ENCODE results near the gene ZSCAN30.

ZSCAN30 gene

DNA sequence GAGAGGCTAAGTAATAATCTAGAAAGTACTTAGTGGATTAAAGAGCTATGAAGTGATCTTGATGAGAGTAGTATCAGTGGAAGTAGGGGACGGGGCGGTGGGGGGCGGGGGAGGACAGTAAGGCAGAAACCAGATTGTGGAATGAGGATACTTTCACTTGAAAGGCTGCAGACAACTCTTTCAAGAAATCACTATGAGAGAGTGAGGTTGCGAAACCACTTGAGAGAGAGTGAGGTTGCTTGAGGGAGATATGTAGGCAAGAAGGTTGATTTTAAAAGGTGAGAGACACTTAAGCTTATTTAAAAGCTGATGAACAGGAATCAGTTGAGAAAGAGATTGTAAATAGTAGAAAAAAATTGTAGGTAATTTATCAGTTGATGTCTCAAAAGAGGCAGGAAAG lies 45.4 kb downstream of the ZSCAN30 start:
- FAIRE-seq, result no peak

DNA sequence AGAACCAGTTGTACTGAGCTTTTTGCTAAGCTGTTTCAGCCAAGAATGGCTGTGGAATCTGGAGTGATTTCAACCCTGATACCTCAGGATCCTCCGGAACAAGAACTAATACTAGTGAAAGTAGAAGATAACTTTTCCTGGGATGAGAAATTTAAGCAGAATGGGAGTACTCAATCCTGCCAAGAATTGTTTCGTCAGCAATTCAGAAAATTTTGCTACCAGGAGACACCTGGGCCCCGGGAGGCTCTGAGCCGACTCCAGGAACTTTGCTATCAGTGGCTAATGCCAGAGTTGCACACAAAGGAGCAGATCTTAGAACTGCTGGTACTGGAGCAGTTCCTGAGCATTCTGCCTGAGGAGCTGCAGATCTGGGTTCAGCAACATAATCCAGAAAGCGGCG lies 47.6 kb downstream of the ZSCAN30 start:
- no peak for DNase-seq (ENCODE audit: insufficient read length, low spot score)
- FAIRE-seq, result no peak
- TF ChIP-seq TAF1 (IDR thresholded peaks at IDR 0.05; ENCODE audit: low read depth, low read length), result no peak
- no peak for TF ChIP-seq POLR2A (IDR thresholded peaks at IDR 0.05; ENCODE audit: low read depth, low read length)
- TF ChIP-seq POU2F2 (IDR thresholded peaks at IDR 0.05; ENCODE audit: low read depth, low read length), result no peak
- TF ChIP-seq POLR2AphosphoS5 (IDR thresholded peaks at IDR 0.05; ENCODE audit: low read depth, low read length), result no peak
- TF ChIP-seq PAX5 (IDR thresholded peaks at IDR 0.05; ENCODE audit: insufficient read depth, low read length, severe bottlenecking), result no peak
- TF ChIP-seq SPI1 (IDR thresholded peaks at IDR 0.05; ENCODE audit: low read depth, low read length), result no peak

More for the DNA sequence above, 45.4 kb downstream of the ZSCAN30 start:
- DNase-seq (ENCODE audit: insufficient read length, low spot score), result no peak
- TF ChIP-seq PAX5 (IDR thresholded peaks at IDR 0.05; ENCODE audit: insufficient read depth, low read length, severe bottlenecking) (no peak), POU2F2 (IDR thresholded peaks at IDR 0.05; ENCODE audit: low read depth, low read length) (no peak), TAF1 (IDR thresholded peaks at IDR 0.05; ENCODE audit: low read depth, low read length) (no peak), POLR2A (IDR thresholded peaks at IDR 0.05; ENCODE audit: low read depth, low read length) (no peak), POLR2AphosphoS5 (IDR thresholded peaks at IDR 0.05; ENCODE audit: low read depth, low read length) (no peak), SPI1 (IDR thresholded peaks at IDR 0.05; ENCODE audit: low read depth, low read length) (no peak)

- FAIRE-seq (no peak), DNase-seq (ENCODE audit: insufficient read length, low spot score) (no peak)
- no peak for TF ChIP-seq SPI1 (IDR thresholded peaks at IDR 0.05; ENCODE audit: low read depth, low read length)
- no peak for TF ChIP-seq POU2F2 (IDR thresholded peaks at IDR 0.05; ENCODE audit: low read depth, low read length)
- no peak for TF ChIP-seq TAF1 (IDR thresholded peaks at IDR 0.05; ENCODE audit: low read depth, low read length)
- no peak; the same call in 1 of the 2 replicates for TF ChIP-seq POLR2AphosphoS5 (IDR thresholded peaks at IDR 0.05; ENCODE audit: low read depth, low read length)
- no peak for TF ChIP-seq PAX5 (IDR thresholded peaks at IDR 0.05; ENCODE audit: insufficient read depth, low read length, severe bottlenecking)
- no peak for TF ChIP-seq POLR2A (IDR thresholded peaks at IDR 0.05; ENCODE audit: low read depth, low read length)
Measured at GRCh38 chr18:35241448-35241804, 48.6 kb downstream of the ZSCAN30 start.

- TF ChIP-seq SPI1 (IDR thresholded peaks at IDR 0.05; ENCODE audit: low read depth, low read length) (peak; percentile 56), POLR2A (IDR thresholded peaks at IDR 0.05; ENCODE audit: low read depth, low read length) (peak; percentile 90), POLR2AphosphoS5 (IDR thresholded peaks at IDR 0.05; ENCODE audit: low read depth, low read length) (peak; percentile 89), POU2F2 (IDR thresholded peaks at IDR 0.05; ENCODE audit: low read depth, low read length) (peak; percentile 73), PAX5 (IDR thresholded peaks at IDR 0.05; ENCODE audit: insufficient read depth, low read length, severe bottlenecking) (peak; percentile 84), TAF1 (IDR thresholded peaks at IDR 0.05; ENCODE audit: low read depth, low read length) (peak; percentile 97)
- DNase-seq (ENCODE audit: insufficient read length, low spot score) (peak; percentile 80), FAIRE-seq (peak; percentile 97)
Measured at GRCh38 chr18:35240664-35241447, 49.2 kb downstream of the ZSCAN30 start, which contains the start of gene ZNF397. TSS of gene ZNF397 (plus strand) at chr18:35241034. CDS start at chr18:35242471, 1,437 bp downstream.

GRCh38 chr18:35239314-35239713 lies 50.7 kb downstream of the ZSCAN30 start:
- no peak for DNase-seq (ENCODE audit: insufficient read length, low spot score)
- FAIRE-seq, result peak; percentile 31
- TF ChIP-seq TAF1 (IDR thresholded peaks at IDR 0.05; ENCODE audit: low read depth, low read length) (no peak), POU2F2 (IDR thresholded peaks at IDR 0.05; ENCODE audit: low read depth, low read length) (no peak), POLR2AphosphoS5 (IDR thresholded peaks at IDR 0.05; ENCODE audit: low read depth, low read length) (no peak), POLR2A (IDR thresholded peaks at IDR 0.05; ENCODE audit: low read depth, low read length) (no peak), PAX5 (IDR thresholded peaks at IDR 0.05; ENCODE audit: insufficient read depth, low read length, severe bottlenecking) (no peak)

DNA sequence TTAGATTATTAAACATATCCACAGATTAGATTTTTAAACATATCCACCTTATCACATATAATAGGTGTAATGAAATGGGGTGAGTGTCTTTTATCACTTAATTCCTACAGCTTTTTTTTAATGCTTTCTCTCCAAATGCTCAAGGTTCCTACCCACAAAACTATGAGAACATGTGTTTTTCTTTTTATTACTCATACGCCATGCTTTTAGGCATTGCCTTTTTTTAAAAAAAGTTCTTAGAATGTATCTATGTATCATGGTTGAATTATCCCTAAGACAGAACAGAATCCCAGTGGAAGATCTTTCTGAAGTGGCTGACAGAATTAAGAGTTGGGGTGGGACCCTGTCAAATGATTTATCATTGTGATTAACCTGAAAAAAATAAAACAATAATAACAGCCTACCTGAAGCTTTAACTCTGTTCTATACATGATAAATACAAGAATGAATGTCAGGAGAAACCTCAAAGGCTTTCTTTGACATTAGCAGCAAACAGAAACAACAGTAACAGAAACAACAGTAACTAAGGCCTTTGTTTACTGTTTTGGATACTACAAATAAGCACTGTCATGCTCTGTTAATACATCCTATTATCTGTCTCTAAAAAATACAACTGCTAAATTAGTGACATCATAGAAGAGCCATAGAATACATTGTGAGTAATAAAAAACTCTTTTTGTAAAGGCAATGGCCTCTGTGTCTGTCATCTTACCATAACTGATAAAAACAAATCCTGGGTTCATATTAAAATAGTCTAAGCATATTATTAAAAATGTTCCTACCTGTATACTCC lies 53.3 kb downstream of the ZSCAN30 start:
- DNase-seq (ENCODE audit: insufficient read length, low spot score) (no peak), FAIRE-seq (no peak)
- no peak for TF ChIP-seq POLR2A (IDR thresholded peaks at IDR 0.05; ENCODE audit: low read depth, low read length)
- no peak for TF ChIP-seq SPI1 (IDR thresholded peaks at IDR 0.05; ENCODE audit: low read depth, low read length)
- no peak for TF ChIP-seq POLR2AphosphoS5 (IDR thresholded peaks at IDR 0.05; ENCODE audit: low read depth, low read length)
- TF ChIP-seq TAF1 (IDR thresholded peaks at IDR 0.05; ENCODE audit: low read depth, low read length), result no peak
- no peak for TF ChIP-seq POU2F2 (IDR thresholded peaks at IDR 0.05; ENCODE audit: low read depth, low read length)

DNA sequence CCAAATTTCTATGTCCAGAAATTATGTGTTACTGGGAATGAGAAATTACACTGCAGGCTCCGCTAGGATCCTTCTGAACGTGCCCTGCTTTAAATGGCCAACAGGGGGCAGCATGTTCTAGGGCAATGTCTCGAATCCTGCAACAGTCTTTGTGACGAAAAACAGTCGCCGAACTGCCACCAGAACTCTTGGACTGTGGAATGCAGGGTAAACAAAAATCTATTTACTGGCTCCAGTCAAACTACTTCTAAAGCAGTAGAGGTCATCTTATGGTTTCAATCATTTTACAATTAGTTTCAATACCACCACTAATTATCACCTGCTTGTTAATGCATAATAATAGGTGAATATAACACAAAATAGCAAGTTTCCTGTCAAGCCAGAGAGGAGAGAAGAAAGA lies 59.0 kb downstream of the ZSCAN30 start:
- FAIRE-seq (peak; percentile 95), DNase-seq (ENCODE audit: insufficient read length, low spot score) (peak; percentile 20)
- TF ChIP-seq POU2F2 (IDR thresholded peaks at IDR 0.05; ENCODE audit: low read depth, low read length), result no peak
- no peak for TF ChIP-seq SPI1 (IDR thresholded peaks at IDR 0.05; ENCODE audit: low read depth, low read length)
- no peak for TF ChIP-seq POLR2AphosphoS5 (IDR thresholded peaks at IDR 0.05; ENCODE audit: low read depth, low read length)
- no peak for TF ChIP-seq POLR2A (IDR thresholded peaks at IDR 0.05; ENCODE audit: low read depth, low read length)
- TF ChIP-seq TAF1 (IDR thresholded peaks at IDR 0.05; ENCODE audit: low read depth, low read length), result no peak
- TF ChIP-seq PAX5 (IDR thresholded peaks at IDR 0.05; ENCODE audit: insufficient read depth, low read length, severe bottlenecking), result no peak

DNA sequence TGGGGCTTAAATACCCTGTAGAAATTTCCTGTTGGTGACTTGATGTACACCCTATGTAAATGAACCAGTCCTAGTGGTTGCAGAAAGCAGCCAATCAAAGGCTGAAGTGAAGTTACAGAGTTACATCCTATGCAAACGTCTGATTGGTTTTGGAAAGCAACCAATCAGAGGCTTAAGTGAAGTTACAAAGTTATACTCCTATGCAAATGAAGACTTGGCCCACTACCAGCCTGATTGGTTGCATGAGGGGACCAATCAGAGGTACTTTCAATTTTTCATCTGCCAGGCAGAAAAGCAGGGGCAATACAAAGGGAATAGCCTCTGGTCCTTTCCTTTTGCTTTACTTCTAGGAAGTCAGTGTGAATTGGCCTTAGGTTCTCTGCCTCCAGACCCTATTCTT lies 62.8 kb downstream of the ZSCAN30 start:
- TF ChIP-seq PAX5 (IDR thresholded peaks at IDR 0.05; ENCODE audit: insufficient read depth, low read length, severe bottlenecking), result no peak
- no peak for TF ChIP-seq POLR2A (IDR thresholded peaks at IDR 0.05; ENCODE audit: low read depth, low read length)
- no peak for TF ChIP-seq TAF1 (IDR thresholded peaks at IDR 0.05; ENCODE audit: low read depth, low read length)
- no peak for TF ChIP-seq SPI1 (IDR thresholded peaks at IDR 0.05; ENCODE audit: low read depth, low read length)
- no peak for TF ChIP-seq POU2F2 (IDR thresholded peaks at IDR 0.05; ENCODE audit: low read depth, low read length)
- TF ChIP-seq POLR2AphosphoS5 (IDR thresholded peaks at IDR 0.05; ENCODE audit: low read depth, low read length), result no peak
- no peak for FAIRE-seq
- DNase-seq (ENCODE audit: insufficient read length, low spot score), result no peak

DNA sequence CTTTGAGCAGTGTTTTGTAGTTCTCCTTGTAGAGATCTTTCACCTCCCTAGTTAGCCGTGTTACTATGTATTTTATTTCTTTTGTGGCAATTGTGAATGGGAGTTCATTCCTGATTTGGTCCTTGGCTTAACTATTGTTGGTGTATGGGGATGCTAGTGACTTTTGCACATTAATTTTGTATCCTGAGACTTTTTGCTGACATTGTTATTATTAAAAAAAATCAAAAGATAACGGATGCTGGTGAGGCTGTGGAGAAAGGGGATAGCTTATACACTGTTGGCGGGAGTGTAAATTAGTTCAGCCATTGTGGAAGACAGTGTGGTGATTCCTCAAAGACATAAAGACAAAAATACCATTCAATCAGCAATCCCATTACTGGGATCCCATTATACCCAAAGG lies 66.2 kb downstream of the ZSCAN30 start:
- FAIRE-seq, result no peak
- DNase-seq (ENCODE audit: insufficient read length, low spot score), result no peak
- TF ChIP-seq SPI1 (IDR thresholded peaks at IDR 0.05; ENCODE audit: low read depth, low read length) (no peak), PAX5 (IDR thresholded peaks at IDR 0.05; ENCODE audit: insufficient read depth, low read length, severe bottlenecking) (no peak), TAF1 (IDR thresholded peaks at IDR 0.05; ENCODE audit: low read depth, low read length) (no peak), POU2F2 (IDR thresholded peaks at IDR 0.05; ENCODE audit: low read depth, low read length) (no peak), POLR2AphosphoS5 (IDR thresholded peaks at IDR 0.05; ENCODE audit: low read depth, low read length) (no peak), POLR2A (IDR thresholded peaks at IDR 0.05; ENCODE audit: low read depth, low read length) (no peak)
